GM12878 (cell line): ENCODE measurements around the gene RTN3.

Experiments
- CTCF ChIP-seq, 3 experiments: IDR thresholded peaks in 2 of 3; conservative IDR thresholded peaks in 1 of 3; 2 replicates each; pipeline ENCODE4 v1.5.1; 2011; ENCODE audit warnings: low read depth in 3 of 3, low read length in 3 of 3, mild to moderate bottlenecking in 3 of 3, control low read depth in 2 of 3, moderate library complexity in 2 of 3, inconsistent platforms in 1 of 3, mixed read lengths in 1 of 3; ENCODE audit not compliant: control insufficient read depth in 2 of 3, insufficient read depth in 1 of 3; ENCODE audit errors: extremely low read depth in 1 of 3
- HDAC2 ChIP-seq: fragments of 200-600 bp; sonication (generic); IDR thresholded peaks from 2 replicates; pipeline ENCODE4 v1.6.1; 2017
- STAT3 ChIP-seq: IDR thresholded peaks from 2 replicates; pipeline ENCODE4 v1.6.1; 2011; ENCODE audit warnings: low read depth, low read length, improper control_type of control experiment
- ZNF24 ChIP-seq: fragments of 450-650 bp; IDR thresholded peaks from 2 replicates; pipeline ENCODE4 v1.6.1; 2017; ENCODE audit warnings: antibody characterized with exemption, mild to moderate bottlenecking

GRCh38 chr11:63762654-63763495, 81.6 kb downstream of the RTN3 start:
- TF ChIP-seq HDAC2 = no peak
- TF ChIP-seq CTCF (IDR thresholded peaks at IDR 0.05 in 2 of 3, conservative IDR thresholded peaks at IDR 0.05 in 1 of 3; ENCODE audit: control insufficient read depth in 2 of 3, extremely low read depth in 1 of 3, insufficient read depth in 1 of 3, low read depth in 3 of 3, low read length in 3 of 3) = no peak
- no peak for TF ChIP-seq STAT3
- no peak for TF ChIP-seq ZNF24
